ELF-1 (cell line): Measurements from ENCODE around the gene CBLN3.
"Not testable (repeated sequence)": the region's sequence is repeated elsewhere in the genome, so short reads cannot be mapped to it uniquely, and the experiment has no call there.

ENCODE experiments used
- DNase-seq: peaks from one replicate; pipeline ENCODE4 v3.0.0-alpha.2; 2016; ENCODE audit warnings: low read depth, low spot score

CBLN3 gene

GRCh38 chr14:24403294-24403998, 26.0 kb downstream of the CBLN3 start:
- DNase-seq = no peak

GRCh38 chr14:24401810-24402702, 27.4 kb downstream of the CBLN3 start:
- no peak for DNase-seq

- DNase-seq = no peak
Observed at GRCh38 chr14:24399999-24400718, 29.3 kb downstream of the CBLN3 start.

DNA sequence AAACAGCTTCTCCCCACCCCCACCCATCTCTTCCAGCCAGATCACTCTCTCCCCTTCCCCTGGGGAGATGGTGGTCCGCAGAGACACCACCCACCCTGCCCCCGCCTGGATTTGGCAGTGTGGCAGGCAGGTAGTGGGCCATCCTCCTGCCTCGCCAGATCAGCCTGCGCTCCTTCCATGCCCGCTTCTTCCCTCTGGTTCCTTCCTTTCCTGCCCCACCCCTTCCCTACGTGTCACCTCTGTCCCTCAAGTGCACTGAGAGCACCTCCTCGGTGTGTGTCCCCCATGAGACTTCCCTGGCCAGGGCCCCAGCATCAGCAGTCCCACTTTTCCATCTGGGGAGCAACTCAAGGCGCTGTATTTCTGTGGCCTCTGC, 30.0 kb downstream of the CBLN3 start:
- DNase-seq = no peak

GRCh38 chr14:24398653-24399446, 30.6 kb downstream of the CBLN3 start, which contains the start of gene NYNRIN:
TSS of gene NYNRIN (plus strand) at chr14:24399003. CDS start at chr14:24399247, 244 bp downstream.
- DNase-seq = no peak

GRCh38 chr14:24398293-24398652, 31.2 kb downstream of the CBLN3 start:
- DNase-seq = no peak

DNA sequence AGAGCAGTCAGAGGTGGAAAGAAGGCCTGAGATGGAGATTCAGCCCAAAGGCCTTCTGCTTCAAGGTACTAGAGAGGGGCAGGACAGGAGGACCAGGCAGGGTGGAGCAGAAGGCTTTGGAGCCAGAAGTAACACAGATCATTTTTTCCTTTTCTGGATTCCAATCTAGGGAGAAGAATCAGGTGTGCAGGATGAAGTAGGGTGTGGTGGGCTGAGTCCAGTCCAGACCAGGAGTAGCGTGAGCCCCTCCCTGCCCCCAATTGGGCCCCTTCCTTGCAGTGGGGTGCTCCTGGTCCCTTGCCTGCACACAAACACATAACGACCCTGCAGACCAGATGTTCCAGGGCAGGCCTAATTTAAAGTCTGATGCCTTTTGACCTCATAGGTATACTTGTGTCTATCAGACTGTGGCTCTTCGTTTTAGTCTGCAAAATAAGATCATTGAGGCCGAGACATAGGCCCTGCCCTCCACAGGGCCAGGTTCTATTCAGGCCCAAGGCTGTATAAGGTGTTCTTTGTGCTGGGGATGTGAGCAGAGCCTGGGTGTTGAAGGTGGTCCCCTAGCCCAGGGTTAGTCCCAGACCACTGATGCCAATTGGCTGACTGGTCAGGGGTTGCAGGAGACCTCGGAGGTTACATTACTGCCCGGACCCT, 31.7 kb downstream of the CBLN3 start:
- DNase-seq = no peak

GRCh38 chr14:24395609-24396582, 33.6 kb downstream of the CBLN3 start:
- no peak for DNase-seq

- DNase-seq = no peak
Observed at GRCh38 chr14:24394275-24394674, 35.2 kb downstream of the CBLN3 start.

DNA sequence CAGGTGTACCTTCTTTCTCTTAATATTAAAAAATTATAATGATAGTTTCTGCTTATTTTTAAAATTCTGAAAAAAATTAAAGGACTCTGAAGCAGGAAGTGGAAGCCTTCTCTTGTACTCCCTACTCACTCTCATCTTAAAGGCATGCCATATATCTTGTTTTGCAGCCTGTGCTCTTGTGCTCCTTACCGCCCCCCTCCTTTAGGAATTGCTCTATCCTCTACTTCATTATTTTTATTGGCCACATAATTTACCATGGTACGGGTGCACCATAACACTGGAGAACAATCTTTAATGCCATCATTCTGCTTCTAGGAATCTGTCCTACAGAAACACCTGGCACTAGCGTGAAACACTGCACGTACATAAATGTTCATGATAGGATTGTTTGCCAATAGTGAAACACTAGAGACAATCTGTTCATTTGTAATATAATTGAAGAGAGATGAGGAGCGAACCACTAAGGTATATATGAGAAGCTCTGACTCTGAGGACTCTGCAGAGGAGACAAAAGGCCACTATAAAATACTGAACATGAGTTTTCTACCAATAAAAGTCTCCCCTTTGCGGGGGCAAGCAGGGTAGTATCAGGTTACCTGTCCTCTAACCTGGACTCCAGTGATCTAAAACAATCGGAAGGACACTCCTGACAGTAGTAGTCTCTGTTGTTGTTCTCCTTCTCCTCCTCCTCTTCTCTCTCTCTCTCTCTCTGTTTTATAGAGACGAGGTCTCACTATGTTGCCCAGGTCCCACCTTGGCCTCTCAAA, 37.0 kb downstream of the CBLN3 start:
- DNase-seq = no peak

GRCh38 chr14:24390701-24391468, 38.6 kb downstream of the CBLN3 start:
- no peak for DNase-seq

DNA sequence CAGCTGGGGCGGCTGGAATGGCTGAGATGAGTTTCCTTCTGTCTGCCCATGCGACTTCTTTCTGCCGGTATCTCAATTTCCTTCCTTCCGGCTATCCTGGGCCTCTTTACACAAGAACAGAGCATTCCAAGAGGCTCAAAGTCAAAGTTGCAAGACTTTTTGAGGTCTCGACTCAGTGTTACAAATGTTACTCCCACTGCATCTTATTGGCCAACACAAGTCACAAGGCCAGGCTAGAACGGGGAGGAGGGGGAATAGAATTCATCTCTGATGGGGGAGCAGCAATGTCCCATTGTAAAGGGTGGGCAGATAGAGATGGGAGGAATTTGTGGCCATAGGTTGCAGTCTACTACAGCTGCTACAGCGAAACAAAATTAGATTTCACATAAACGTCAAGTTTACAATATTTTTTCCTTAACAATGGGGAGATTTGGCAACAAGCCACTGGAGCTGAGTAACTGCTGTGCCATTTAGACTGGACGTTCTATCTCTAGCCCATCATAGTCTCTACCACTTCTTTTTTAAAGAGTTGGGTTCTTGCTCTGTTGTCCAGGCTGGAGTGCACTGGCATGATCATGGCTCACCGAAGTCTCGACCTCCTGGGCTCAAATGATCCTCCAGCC, 40.1 kb downstream of the CBLN3 start:
- DNase-seq = no peak

DNA sequence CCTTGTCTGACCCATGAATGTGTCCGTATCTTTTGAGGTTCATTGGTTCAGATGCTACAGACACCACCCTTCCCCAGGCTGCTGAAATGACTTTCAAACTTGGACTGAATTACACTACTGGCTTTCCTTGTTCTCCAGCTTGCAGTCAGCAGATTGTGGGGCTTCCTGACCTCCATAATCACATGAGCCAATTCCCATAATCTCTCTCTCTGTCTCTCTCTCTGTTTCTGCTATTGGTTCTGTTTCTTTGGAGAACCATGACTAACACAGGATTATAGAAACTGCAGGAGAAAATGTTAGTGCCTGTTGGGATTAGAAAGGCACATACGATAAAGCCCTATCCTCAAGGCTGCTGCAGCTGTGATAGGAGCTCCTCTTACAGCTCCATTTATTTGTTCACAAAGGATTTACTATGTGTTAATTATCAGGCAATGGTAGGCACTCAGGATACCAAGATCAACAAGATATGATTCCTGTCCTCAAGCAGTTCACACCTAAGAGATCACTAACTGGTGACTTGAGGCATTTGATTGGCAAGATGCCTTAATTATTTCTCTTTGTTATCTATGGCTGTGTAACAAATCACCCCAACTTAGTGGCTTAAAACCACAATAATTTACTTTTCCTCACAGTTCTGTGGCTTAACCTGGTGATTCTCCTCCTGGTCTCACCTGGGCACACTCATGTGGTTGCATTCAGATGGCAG, 40.8 kb downstream of the CBLN3 start:
- no peak for DNase-seq

DNA sequence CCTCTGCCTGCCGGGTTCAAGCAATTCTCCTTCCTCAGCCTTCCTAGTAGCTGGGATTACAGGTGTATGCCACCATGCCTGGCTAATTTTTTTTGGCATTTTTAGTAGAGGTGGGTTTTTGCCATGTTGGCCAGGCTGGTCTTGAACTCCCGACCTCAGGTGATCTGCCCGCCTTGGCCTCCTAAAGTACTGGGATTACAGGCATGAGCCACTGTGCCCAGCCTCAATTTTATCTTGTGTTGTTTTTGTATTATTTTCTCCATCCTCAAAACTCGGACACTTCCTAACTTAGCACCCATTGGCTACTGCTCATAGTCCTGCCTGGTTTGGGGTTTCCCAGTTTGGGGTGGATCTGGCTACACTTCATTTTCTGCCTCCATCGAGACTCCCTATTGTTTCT, 41.9 kb downstream of the CBLN3 start:
- DNase-seq = not testable (repeated sequence)

- no peak for DNase-seq
Observed at GRCh38 chr14:24387009-24387345, 42.5 kb downstream of the CBLN3 start.

DNA sequence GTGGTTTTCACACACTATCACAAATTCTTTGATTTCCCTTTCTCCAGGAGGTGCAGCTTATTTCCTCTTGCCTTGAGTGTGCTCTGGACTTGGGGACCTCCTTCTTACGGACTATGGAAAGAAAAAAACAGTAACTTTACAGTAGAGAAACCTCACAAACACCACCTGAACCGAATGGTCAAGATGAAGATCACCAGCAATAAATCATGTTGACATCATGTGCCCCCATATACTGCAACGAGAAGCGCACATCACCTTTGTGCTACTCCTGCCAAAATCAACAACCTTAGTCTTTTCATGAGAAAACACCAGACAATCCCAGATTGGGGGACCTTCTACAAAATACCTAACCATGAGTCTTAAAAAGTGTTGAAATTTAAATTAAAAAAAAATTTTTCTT, 43.9 kb downstream of the CBLN3 start:
- DNase-seq = no peak

GRCh38 chr14:24384169-24384568, 45.3 kb downstream of the CBLN3 start:
- no peak for DNase-seq
